Esophagus muscularis mucosa (tissue), 4 donors: ENCODE results near the gene KRTAP2-1. TPM values are rescaled to one million over a fixed set of nuclear protein-coding genes. Genes with fewer than 3 reads are reported as not detected.

Source experiments
- DNase-seq: peaks from one replicate; pipeline ENCODE4 v3.0.0-alpha.2; 2017; ENCODE audit errors: extremely low spot score
- H3K27ac ChIP-seq, 4 donors: fragments of 200-600 bp; sonication (generic); replicated peaks in 1 of 4; 1 replicate in 3 of 4; 2 replicates in 1 of 4; pipeline ENCODE4 v1.5.1; 2016 to 2019; ENCODE audit warnings: mild to moderate bottlenecking in 1 of 4
- H3K27me3 ChIP-seq, 4 donors: fragments of 200-600 bp; sonication (generic); one replicate each; pipeline versions ENCODE4 v1.5.1 to v1.6.0; 2016 to 2019
- H3K36me3 ChIP-seq, 4 donors: fragments of 200-600 bp; sonication (generic); one replicate each; pipeline ENCODE4 v1.5.1; 2016 to 2019
- H3K4me1 ChIP-seq, 4 donors: fragments of 200-600 bp; sonication (generic); one replicate each; pipeline ENCODE4 v1.5.1; 2016 to 2019
- H3K4me3 ChIP-seq, 4 donors: fragments of 200-600 bp; sonication (generic); 1 replicate in 2 of 4; 2 replicates in 2 of 4; pipeline ENCODE4 v1.5.1; 2016 to 2019; ENCODE audit warnings: mild to moderate bottlenecking in 4 of 4, moderate library complexity in 1 of 4
- H3K9me3 ChIP-seq, 4 donors: fragments of 200-600 bp; sonication (generic); 1 replicate in 3 of 4; 2 replicates in 1 of 4; pipeline ENCODE4 v1.5.1; 2016 to 2019
- EP300 ChIP-seq: sonication (generic); formaldehyde crosslinking; IDR thresholded peaks from one replicate; pipeline ENCODE4 v1.6.1; 2017; ENCODE audit warnings: antibody characterized with exemption
- POLR2A ChIP-seq: fragments of 450-650 bp; IDR thresholded peaks from one replicate; pipeline ENCODE4 v1.6.1; 2017; ENCODE audit warnings: antibody characterized with exemption, moderate library complexity, mild to moderate bottlenecking, low read depth
- POLR2AphosphoS5 ChIP-seq, 2 donors: sonication (generic); formaldehyde crosslinking; IDR thresholded peaks; one replicate each; pipeline ENCODE4 v1.6.1; 2017; ENCODE audit warnings: antibody characterized with exemption in 2 of 2
- WGBS: methylation state at CpG from one replicate; pipeline ENCODE4 v1.1.5; 2018; 5-methylcytosine and 5-hydroxymethylcytosine counted together
- intact Hi-C: fragments of 100-400 bp; cut with DNase I; formaldehyde crosslinking; loops from one replicate; pipeline ENCODE4 v1.15.1; 2023
- total RNA-seq, 4 donors: library from RNA; depleted of rRNA; stranded (reverse); fragments of >200 nt; gene quantifications; one replicate each; pipeline versions ENCODE4 v1.1.0 to v1.2.1, GENCODE V29; 2016
- TF ChIP-seq, protein P1 (sequence below), 3 experiments: fragments of 200-600 bp in 2 of 3; fragments of 450-650 bp in 1 of 3; sonication (generic) in 2 of 3; IDR thresholded peaks; one replicate each; pipeline ENCODE4 v1.5.1; 2017 to 2019; ENCODE audit warnings: antibody characterized with exemption in 3 of 3, mild to moderate bottlenecking in 2 of 3, moderate library complexity in 1 of 3

KRTAP2-1 gene
- total RNA-seq, 4 donors from 2014 or later = not detected

DNA sequence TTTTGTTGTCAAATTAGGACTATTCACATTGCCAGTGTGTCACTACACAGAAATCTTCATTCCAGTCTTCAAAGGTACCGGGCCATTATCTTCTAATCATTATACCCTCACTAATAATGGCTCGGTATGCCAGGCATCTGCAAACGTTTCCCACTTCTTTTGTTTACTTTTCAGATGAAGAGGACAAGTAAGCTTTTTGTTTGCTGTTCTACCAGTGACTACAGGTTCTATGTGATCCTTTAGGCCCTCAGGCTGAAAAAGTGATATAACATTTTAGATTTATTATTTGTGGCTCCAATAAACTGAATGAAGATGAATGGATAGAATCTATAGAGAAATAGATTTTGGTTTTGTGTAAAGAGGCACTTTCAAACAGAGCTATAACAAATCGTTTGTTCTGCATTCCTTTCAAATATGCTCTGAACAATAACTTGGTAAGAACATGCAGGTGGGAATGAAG, 37.8 kb downstream of the KRTAP2-1 start:
- H3K4me1 ChIP-seq = no peaks in the 10 kb centered on the region
- DNase-seq = no peak
- 68% methylated on average over 4 of the region's 4 CpGs for WGBS
- intact Hi-C loops = no loop called here
- H3K27ac ChIP-seq = no peak overlapping the region
- TF ChIP-seq, protein P1, sequence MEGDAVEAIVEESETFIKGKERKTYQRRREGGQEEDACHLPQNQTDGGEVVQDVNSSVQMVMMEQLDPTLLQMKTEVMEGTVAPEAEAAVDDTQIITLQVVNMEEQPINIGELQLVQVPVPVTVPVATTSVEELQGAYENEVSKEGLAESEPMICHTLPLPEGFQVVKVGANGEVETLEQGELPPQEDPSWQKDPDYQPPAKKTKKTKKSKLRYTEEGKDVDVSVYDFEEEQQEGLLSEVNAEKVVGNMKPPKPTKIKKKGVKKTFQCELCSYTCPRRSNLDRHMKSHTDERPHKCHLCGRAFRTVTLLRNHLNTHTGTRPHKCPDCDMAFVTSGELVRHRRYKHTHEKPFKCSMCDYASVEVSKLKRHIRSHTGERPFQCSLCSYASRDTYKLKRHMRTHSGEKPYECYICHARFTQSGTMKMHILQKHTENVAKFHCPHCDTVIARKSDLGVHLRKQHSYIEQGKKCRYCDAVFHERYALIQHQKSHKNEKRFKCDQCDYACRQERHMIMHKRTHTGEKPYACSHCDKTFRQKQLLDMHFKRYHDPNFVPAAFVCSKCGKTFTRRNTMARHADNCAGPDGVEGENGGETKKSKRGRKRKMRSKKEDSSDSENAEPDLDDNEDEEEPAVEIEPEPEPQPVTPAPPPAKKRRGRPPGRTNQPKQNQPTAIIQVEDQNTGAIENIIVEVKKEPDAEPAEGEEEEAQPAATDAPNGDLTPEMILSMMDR (IDR thresholded peaks at IDR 0.05) = no peak
- TF ChIP-seq EP300 = no peak
- TF ChIP-seq POLR2A = no peak
- no peak for TF ChIP-seq POLR2AphosphoS5 (IDR thresholded peaks at IDR 0.05)
- no peak overlapping the region for H3K4me3 ChIP-seq
- H3K36me3 ChIP-seq = no peaks in the 10 kb centered on the region
- no peaks in the 10 kb centered on the region for H3K27me3 ChIP-seq
- H3K9me3 ChIP-seq = no peaks in the 10 kb centered on the region

DNA sequence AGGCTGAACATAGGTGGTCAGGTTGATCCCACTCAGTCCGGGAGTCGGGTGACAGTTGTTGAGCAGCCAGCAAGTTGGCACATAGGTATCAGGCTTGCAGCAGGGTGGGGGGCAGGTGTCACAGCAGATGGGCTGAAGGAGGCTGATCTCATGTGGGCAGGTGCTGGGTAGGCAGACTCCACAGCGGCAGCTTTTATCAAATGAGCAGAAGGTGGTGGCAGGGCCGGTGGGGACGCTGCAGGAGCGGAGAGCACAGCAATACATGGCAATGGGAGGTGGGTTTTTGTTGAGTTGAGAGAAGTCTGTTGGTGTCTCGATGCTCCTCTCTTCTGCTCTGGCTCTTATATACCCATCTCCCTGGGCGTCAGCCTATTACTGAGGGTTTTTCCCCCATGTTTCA, 38.3 kb downstream of the KRTAP2-1 start, which contains the start of gene KRTAP3-1:
Gene KRTAP3-1 (minus strand): TSS at position 318 of the 400 bp plus-strand sequence. CDS start 54 bp downstream, at position 264.
- TF ChIP-seq, protein P1 (IDR thresholded peaks at IDR 0.05) = no peak
- TF ChIP-seq POLR2A (no peak), POLR2AphosphoS5 (IDR thresholded peaks at IDR 0.05) (no peak), EP300 (no peak)
- no peaks in the 10 kb centered on the region for H3K36me3 ChIP-seq
- H3K9me3 ChIP-seq = no peaks in the 10 kb centered on the region
- intact Hi-C loops = no loop called here
- H3K27me3 ChIP-seq = no peaks in the 10 kb centered on the region
- peak; percentile 81 for DNase-seq
- no peak within 1 kb of the TSS for H3K4me3 ChIP-seq
- 92% methylated on average over 8 of the region's 8 CpGs for WGBS
- no peaks in the 10 kb centered on the region for H3K4me1 ChIP-seq
- no peak within 1 kb of the TSS for H3K27ac ChIP-seq

DNA sequence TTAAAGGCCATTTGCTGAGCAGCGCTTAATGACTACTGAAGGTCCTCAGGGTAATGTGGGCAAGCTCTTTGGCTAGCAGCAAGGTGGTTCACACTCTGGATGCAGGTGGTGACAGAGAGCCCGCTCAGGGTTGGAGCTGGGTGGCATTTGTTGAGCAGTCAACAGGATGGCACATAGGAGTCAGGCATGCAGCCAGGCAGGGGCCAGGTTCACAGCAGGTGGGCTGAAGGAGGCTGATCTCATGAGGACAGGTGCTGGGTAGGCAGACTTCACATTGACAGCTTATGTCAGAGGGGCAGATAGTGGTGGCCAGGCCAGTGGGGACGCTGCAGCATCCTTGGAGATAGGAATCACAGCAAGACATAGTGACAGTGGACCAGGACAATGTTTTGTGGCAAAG, 42.7 kb downstream of the KRTAP2-1 start:
- intact Hi-C loops = no loop called here
- no peaks in the 10 kb centered on the region for H3K36me3 ChIP-seq
- peaks cover 0 to 5% (median 0%) of the 10 kb centered on the region in 4 donors for H3K27me3 ChIP-seq
- no peak overlapping the region for H3K27ac ChIP-seq
- TF ChIP-seq EP300 (no peak), POLR2AphosphoS5 (IDR thresholded peaks at IDR 0.05) (no peak)
- H3K9me3 ChIP-seq = no peaks in the 10 kb centered on the region
- no peak for DNase-seq
- 76% methylated on average over 3 of the region's 3 CpGs for WGBS
- H3K4me1 ChIP-seq = no peaks in the 10 kb centered on the region
- H3K4me3 ChIP-seq = no peak overlapping the region

DNA sequence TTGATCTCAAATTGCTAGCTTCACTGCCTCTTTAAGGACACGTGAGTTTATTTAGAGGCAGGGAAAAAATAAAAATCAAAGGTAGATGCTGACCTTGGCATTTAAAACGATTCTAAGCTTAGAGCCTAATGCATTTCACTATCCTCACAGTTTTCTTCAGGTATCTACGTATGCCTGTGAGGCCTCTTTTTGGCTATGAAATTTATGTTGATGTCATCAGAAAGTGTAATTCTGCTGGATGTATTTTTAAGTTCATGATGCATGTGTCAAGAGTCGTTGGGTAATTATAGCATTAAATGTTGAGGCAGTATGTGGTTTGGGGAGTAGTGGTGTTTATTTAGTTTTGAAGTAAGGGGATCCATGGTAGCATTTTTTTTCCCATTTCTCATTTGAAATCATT, 43.2 kb downstream of the KRTAP2-1 start:
- no peak overlapping the region for H3K27ac ChIP-seq
- no peak for TF ChIP-seq POLR2AphosphoS5 (IDR thresholded peaks at IDR 0.05)
- TF ChIP-seq, protein P1 (IDR thresholded peaks at IDR 0.05) = no peak
- TF ChIP-seq POLR2A = no peak
- TF ChIP-seq EP300 = no peak
- 72% methylated on average over 4 of the region's 4 CpGs for WGBS
- H3K4me1 ChIP-seq = no peaks in the 10 kb centered on the region
- intact Hi-C loops = no loop called here
- DNase-seq = no peak
- no peaks in the 10 kb centered on the region for H3K9me3 ChIP-seq
- H3K27me3 ChIP-seq = peaks cover 0 to 7% (median 0%) of the 10 kb centered on the region in 4 donors
- no peak overlapping the region for H3K4me3 ChIP-seq
- H3K36me3 ChIP-seq = no peaks in the 10 kb centered on the region

DNA sequence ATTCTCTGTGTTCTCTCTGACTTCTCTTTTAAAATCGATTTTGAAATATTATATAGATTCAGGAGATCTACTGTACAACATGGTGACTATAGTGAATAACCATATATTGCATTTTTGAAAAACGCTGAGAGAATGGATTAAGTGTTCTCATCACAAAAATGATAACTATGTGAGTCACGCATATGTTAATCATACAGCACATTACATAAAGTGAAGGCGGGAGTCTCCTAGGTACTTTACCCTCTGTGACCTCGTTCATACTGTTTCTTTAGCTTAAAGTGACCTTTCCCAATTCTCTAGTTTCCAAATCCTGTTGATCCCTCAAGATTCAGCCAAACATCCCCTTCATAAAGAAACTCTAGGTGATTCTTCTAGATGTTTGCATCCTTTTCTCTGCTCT, 44.3 kb downstream of the KRTAP2-1 start:
- intact Hi-C loops = no loop called here

More for the DNA sequence above, 44.3 kb downstream of the KRTAP2-1 start:
- no peaks in the 10 kb centered on the region for H3K36me3 ChIP-seq
- H3K9me3 ChIP-seq = no peaks in the 10 kb centered on the region
- H3K4me1 ChIP-seq = no peaks in the 10 kb centered on the region
- TF ChIP-seq POLR2A (no peak), EP300 (no peak), POLR2AphosphoS5 (IDR thresholded peaks at IDR 0.05) (no peak)
- TF ChIP-seq, protein P1 (IDR thresholded peaks at IDR 0.05) = no peak
- H3K27me3 ChIP-seq = peaks cover 0 to 7% (median 0%) of the 10 kb centered on the region in 4 donors
- no peak overlapping the region for H3K27ac ChIP-seq
- H3K4me3 ChIP-seq = no peak overlapping the region
- 65% methylated on average over 5 of the region's 5 CpGs for WGBS
- no peak for DNase-seq
